H9 (cell line): Measurements from ENCODE around the gene ADGRL3. TPM values are rescaled to one million over a fixed set of nuclear protein-coding genes. Genes with fewer than 3 reads are reported as not detected.

Source experiments
- DNase-seq: peaks from one replicate; pipeline ENCODE4 v3.0.0-alpha.2; 2017
- H2AFZ ChIP-seq: one replicate; pipeline ENCODE4 v1.6.1; 2013; ENCODE audit warnings: mild to moderate bottlenecking, low read length, control low read depth, moderate library complexity
- H2AK5ac ChIP-seq: 2 replicates; pipeline ENCODE4 v1.6.1; 2013; ENCODE audit warnings: low read length, control low read depth, mixed read lengths; ENCODE audit not compliant: insufficient read length
- H2BK120ac ChIP-seq: one replicate; pipeline ENCODE4 v1.6.1; 2013; ENCODE audit warnings: low read depth, mild to moderate bottlenecking, low read length, control low read depth, inconsistent platforms; ENCODE audit not compliant: poor library complexity, severe bottlenecking
- H2BK12ac ChIP-seq: 2 replicates; pipeline ENCODE4 v1.6.1; 2013; ENCODE audit warnings: low read length, control low read depth, mixed read lengths, low read depth; ENCODE audit not compliant: insufficient read length
- H2BK15ac ChIP-seq: 2 replicates; pipeline ENCODE4 v1.6.1; 2013; ENCODE audit warnings: low read depth, low read length, control low read depth
- H2BK20ac ChIP-seq: one replicate; pipeline ENCODE4 v1.6.1; 2013; ENCODE audit warnings: low read depth, mild to moderate bottlenecking, low read length, control low read depth, inconsistent platforms; ENCODE audit not compliant: poor library complexity, severe bottlenecking
- H2BK5ac ChIP-seq: 2 replicates; pipeline ENCODE4 v1.6.1; 2013; ENCODE audit warnings: low read length, control low read depth, mixed read lengths; ENCODE audit not compliant: insufficient read length
- H3K14ac ChIP-seq: 2 replicates; pipeline ENCODE4 v1.6.1; 2013; ENCODE audit warnings: low read length, control low read depth; ENCODE audit not compliant: insufficient read depth
- H3K18ac ChIP-seq: 2 replicates; pipeline ENCODE4 v1.6.1; 2013; ENCODE audit warnings: low read depth, mild to moderate bottlenecking, mixed read lengths, low read length, control low read depth; ENCODE audit not compliant: insufficient read length
- H3K23ac ChIP-seq: 2 replicates; pipeline ENCODE4 v1.6.1; 2013; ENCODE audit warnings: low read length, control low read depth, mixed read lengths, low read depth; ENCODE audit not compliant: insufficient read length
- H3K23me2 ChIP-seq: 2 replicates; pipeline ENCODE4 v1.6.1; 2013; ENCODE audit warnings: low read depth, mild to moderate bottlenecking, mixed read lengths, low read length, control low read depth; ENCODE audit not compliant: insufficient read length, poor library complexity, severe bottlenecking
- H3K27ac ChIP-seq: 2 replicates; pipeline ENCODE4 v1.5.1; 2013; ENCODE audit warnings: low read length, control low read depth, mixed read lengths, low read depth; ENCODE audit not compliant: insufficient read length
- H3K27me3 ChIP-seq: 2 replicates; pipeline ENCODE4 v1.6.1; 2013; ENCODE audit warnings: low read length, control low read depth, inconsistent platforms; ENCODE audit not compliant: insufficient read depth
- H3K4ac ChIP-seq: 2 replicates; pipeline ENCODE4 v1.6.1; 2013; ENCODE audit warnings: low read depth, mild to moderate bottlenecking, control low read depth, inconsistent platforms, low read length, moderate library complexity
- H3K4me1 ChIP-seq: 2 replicates; pipeline ENCODE4 v1.6.1; 2013; ENCODE audit warnings: low read length, control low read depth, inconsistent platforms; ENCODE audit not compliant: insufficient read depth
- H3K4me2 ChIP-seq: 2 replicates; pipeline ENCODE4 v1.6.1; 2013; ENCODE audit warnings: low read length, control low read depth, mixed read lengths; ENCODE audit not compliant: insufficient read length, insufficient read depth
- H3K56ac ChIP-seq: 2 replicates; pipeline ENCODE4 v1.6.1; 2013; ENCODE audit warnings: low read depth, mild to moderate bottlenecking, mixed read lengths, low read length, control low read depth; ENCODE audit not compliant: insufficient read length
- H3K79me1 ChIP-seq: 2 replicates; pipeline ENCODE4 v1.6.1; 2013; ENCODE audit warnings: low read depth, mild to moderate bottlenecking, moderate library complexity, low read length, control low read depth, inconsistent platforms; ENCODE audit not compliant: insufficient read depth, poor library complexity, severe bottlenecking
- H3K79me2 ChIP-seq: 2 replicates; pipeline ENCODE4 v1.6.1; 2013; ENCODE audit warnings: low read length, control low read depth, inconsistent platforms; ENCODE audit not compliant: insufficient read depth
- H3K9ac ChIP-seq: 2 replicates; pipeline ENCODE4 v1.6.1; 2013; ENCODE audit warnings: low read length, control low read depth, mixed read lengths; ENCODE audit not compliant: insufficient read length; ENCODE audit errors: extremely low read depth
- H3K9me3 ChIP-seq: one replicate; pipeline ENCODE4 v1.6.1; 2013; ENCODE audit warnings: low read depth, low read length, inconsistent platforms; ENCODE audit not compliant: control insufficient read depth
- H3T11ph ChIP-seq: one replicate; pipeline ENCODE4 v1.6.1; 2013; ENCODE audit warnings: mild to moderate bottlenecking, low read length, control low read depth, inconsistent platforms
- H4K20me1 ChIP-seq: one replicate; pipeline ENCODE4 v1.6.1; 2013; ENCODE audit not compliant: control insufficient read depth, insufficient read length, insufficient read depth
- H4K5ac ChIP-seq: 2 replicates; pipeline ENCODE4 v1.6.1; 2013; ENCODE audit warnings: low read depth, mild to moderate bottlenecking, mixed read lengths, low read length, control low read depth; ENCODE audit not compliant: insufficient read length
- H4K8ac ChIP-seq: replicated peaks from 2 replicates; pipeline ENCODE4 v1.6.1; 2013; ENCODE audit warnings: low read length, control low read depth, mixed read lengths, low read depth; ENCODE audit not compliant: insufficient read length
- H4K91ac ChIP-seq: 2 replicates; pipeline ENCODE4 v1.6.1; 2013; ENCODE audit warnings: low read depth, mild to moderate bottlenecking, moderate library complexity, mixed read lengths, low read length, control low read depth; ENCODE audit not compliant: insufficient read length
- H3K27ac Mint-ChIP-seq, 3 experiments: 2 replicates in 2 of 3; 3 replicates in 1 of 3; pipeline ENCODE4 v1.8.0; 2020 to 2021; ENCODE audit warnings: mixed read lengths in 3 of 3, mild to moderate bottlenecking in 1 of 3, moderate library complexity in 1 of 3
- H3K27me3 Mint-ChIP-seq: 2 replicates; pipeline ENCODE4 v1.8.0; 2021; ENCODE audit warnings: low read depth, mild to moderate bottlenecking, moderate library complexity, mixed read lengths
- H3K36me3 Mint-ChIP-seq, 3 experiments: 2 replicates in 2 of 3; 3 replicates in 1 of 3; pipeline ENCODE4 v1.8.0; 2020 to 2021; ENCODE audit warnings: low read depth in 3 of 3, mixed read lengths in 3 of 3; ENCODE audit not compliant: insufficient read depth in 1 of 3
- H3K4me1 Mint-ChIP-seq, 2 experiments: 2 replicates each; pipeline ENCODE4 v1.8.0; 2020; ENCODE audit warnings: mixed read lengths in 2 of 2
- H3K4me3 Mint-ChIP-seq, 2 experiments: 2 replicates in 1 of 2; 3 replicates in 1 of 2; pipeline ENCODE4 v1.8.0; 2020 to 2021; ENCODE audit warnings: mild to moderate bottlenecking in 2 of 2, mixed read lengths in 2 of 2, moderate library complexity in 1 of 2
- H3K9me3 Mint-ChIP-seq, 2 experiments: 2 replicates in 1 of 2; 3 replicates in 1 of 2; pipeline ENCODE4 v1.8.0; 2020; ENCODE audit warnings: mild to moderate bottlenecking in 2 of 2, mixed read lengths in 2 of 2, moderate library complexity in 1 of 2
- whole genome bisulfite sequencing: extraction: QIAGEN DNeasy Blood & Tissue Kit; methylation state at CpG from one replicate; pipeline ENCODE4 v1.1.7; 2013; ENCODE audit warnings: missing lambda C conversion rate, low lambda C conversion rate, mixed read lengths; ENCODE audit not compliant: insufficient read length; ENCODE audit errors: extremely low coverage; 5-methylcytosine and 5-hydroxymethylcytosine counted together
- total RNA-seq: library from RNA; stranded (reverse); gene quantifications from 2 replicates; pipeline ENCODE4 v1.2.1, GENCODE V29; 2021
- TF ChIP-seq, protein P1 (sequence below): fragments of 200-600 bp; sonication (generic); conservative IDR thresholded peaks from 3 replicates; pipeline ENCODE4 v1.8.0; 2021; ENCODE audit warnings: antibody characterized with exemption, mild to moderate bottlenecking

The ADGRL3 gene
- total RNA-seq, 1 experiment from 2014 or later: 5.9 TPM

DNA sequence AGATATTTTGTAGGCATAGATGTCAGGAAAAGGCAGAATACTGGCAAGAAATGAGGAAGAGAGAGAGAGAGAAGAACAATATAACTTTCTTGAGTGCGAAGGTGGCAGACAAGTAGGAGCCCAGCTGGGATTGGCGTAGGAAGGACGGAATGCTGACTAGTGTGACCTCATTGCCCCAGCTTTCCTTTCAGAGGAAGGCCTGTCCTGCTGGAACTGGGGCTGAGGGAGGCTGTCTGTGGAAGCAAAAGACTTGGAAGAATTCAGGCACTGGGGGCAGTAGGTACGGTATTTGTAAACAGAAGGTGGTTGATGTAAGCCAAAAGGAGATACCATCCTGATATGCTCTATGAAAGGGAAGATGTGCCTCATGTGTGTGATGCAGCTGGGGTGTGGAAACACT, 818.4 kb downstream of the ADGRL3 start:
- Histone ChIP-seq H4K91ac (no peak overlapping the region), H3K27me3 (no peaks in the 10 kb centered on the region), H2AK5ac (no peak overlapping the region), H3T11ph (no peak overlapping the region), H3K23me2 (no peaks in the 10 kb centered on the region), H2BK12ac (no peak overlapping the region), H2BK15ac (no peak overlapping the region), H2BK120ac (no peak overlapping the region), H3K23ac (no peak overlapping the region), H2BK20ac (no peak overlapping the region), H3K14ac (no peak overlapping the region), H2AFZ (no peak overlapping the region), H3K9ac (no peak overlapping the region), H3K27ac (no peak overlapping the region), H3K79me1 (no peaks in the 10 kb centered on the region), H3K79me2 (no peaks in the 10 kb centered on the region), H4K20me1 (no peaks in the 10 kb centered on the region), H3K9me3 (no peaks in the 10 kb centered on the region), H3K18ac (no peak overlapping the region), H4K5ac (no peak overlapping the region), H2BK5ac (no peak overlapping the region), H3K4me2 (no peak overlapping the region), H3K4ac (no peak overlapping the region), H3K56ac (no peak overlapping the region), H3K4me1 (no peaks in the 10 kb centered on the region), H4K8ac (no peak overlapping the region)
- Mint-ChIP-seq H3K4me1 (peaks cover 5 to 12% of the 10 kb centered on the region in 2 experiments; a peak in 3 of 4 replicates), H3K27me3 (no peaks in the 10 kb centered on the region), H3K27ac (peak overlapping the region in 1 of 3 experiments; percentile 1; a peak in 2 of 7 replicates), H3K9me3 (no peaks in the 10 kb centered on the region), H3K4me3 (no peak overlapping the region), H3K36me3 (no peaks in the 10 kb centered on the region)
- no peak for DNase-seq
- TF ChIP-seq, protein P1, sequence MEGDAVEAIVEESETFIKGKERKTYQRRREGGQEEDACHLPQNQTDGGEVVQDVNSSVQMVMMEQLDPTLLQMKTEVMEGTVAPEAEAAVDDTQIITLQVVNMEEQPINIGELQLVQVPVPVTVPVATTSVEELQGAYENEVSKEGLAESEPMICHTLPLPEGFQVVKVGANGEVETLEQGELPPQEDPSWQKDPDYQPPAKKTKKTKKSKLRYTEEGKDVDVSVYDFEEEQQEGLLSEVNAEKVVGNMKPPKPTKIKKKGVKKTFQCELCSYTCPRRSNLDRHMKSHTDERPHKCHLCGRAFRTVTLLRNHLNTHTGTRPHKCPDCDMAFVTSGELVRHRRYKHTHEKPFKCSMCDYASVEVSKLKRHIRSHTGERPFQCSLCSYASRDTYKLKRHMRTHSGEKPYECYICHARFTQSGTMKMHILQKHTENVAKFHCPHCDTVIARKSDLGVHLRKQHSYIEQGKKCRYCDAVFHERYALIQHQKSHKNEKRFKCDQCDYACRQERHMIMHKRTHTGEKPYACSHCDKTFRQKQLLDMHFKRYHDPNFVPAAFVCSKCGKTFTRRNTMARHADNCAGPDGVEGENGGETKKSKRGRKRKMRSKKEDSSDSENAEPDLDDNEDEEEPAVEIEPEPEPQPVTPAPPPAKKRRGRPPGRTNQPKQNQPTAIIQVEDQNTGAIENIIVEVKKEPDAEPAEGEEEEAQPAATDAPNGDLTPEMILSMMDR: no peak
- no CpG with 5 or more reads among the region's 4 CpGs for WGBS
